Mesodermal cell (in vitro differentiated cells): ENCODE measurements around the gene LRRC49.
"Not testable (repeated sequence)": the region's sequence is repeated elsewhere in the genome, so short reads cannot be mapped to it uniquely, and the experiment has no call there.

Experiments used
- H3K27ac ChIP-seq: 2 replicates; pipeline ENCODE4 v1.7.0; 2013; ENCODE audit warnings: mild to moderate bottlenecking, low read depth, low read length, moderate library complexity; ENCODE audit not compliant: severe bottlenecking
- H3K36me3 ChIP-seq: 2 replicates; pipeline ENCODE4 v1.7.1; 2013; ENCODE audit warnings: mild to moderate bottlenecking, low read length, moderate library complexity; ENCODE audit not compliant: control insufficient read depth, insufficient read depth
- H3K4me1 ChIP-seq: one replicate; pipeline ENCODE4 v1.7.1; 2013; ENCODE audit warnings: mild to moderate bottlenecking, low read length; ENCODE audit not compliant: insufficient read depth, control insufficient read depth, poor library complexity, severe bottlenecking
- H3K4me3 ChIP-seq: 2 replicates; pipeline ENCODE4 v1.7.0; 2013; ENCODE audit warnings: low read length, control low read depth, mild to moderate bottlenecking; ENCODE audit not compliant: insufficient read depth, poor library complexity, severe bottlenecking; ENCODE audit errors: extremely low read depth
- H3K9me3 ChIP-seq: 2 replicates; pipeline ENCODE4 v1.7.1; 2013; ENCODE audit warnings: mild to moderate bottlenecking, low read length, moderate library complexity; ENCODE audit not compliant: control insufficient read depth
- WGBS, 2 experiments: methylation state at CpG; one replicate each; pipeline ENCODE4 v1.1.5; 2013; ENCODE audit warnings: missing lambda C conversion rate in 2 of 2; ENCODE audit not compliant: insufficient coverage in 2 of 2; 5-methylcytosine and 5-hydroxymethylcytosine counted together

Gene LRRC49

DNA sequence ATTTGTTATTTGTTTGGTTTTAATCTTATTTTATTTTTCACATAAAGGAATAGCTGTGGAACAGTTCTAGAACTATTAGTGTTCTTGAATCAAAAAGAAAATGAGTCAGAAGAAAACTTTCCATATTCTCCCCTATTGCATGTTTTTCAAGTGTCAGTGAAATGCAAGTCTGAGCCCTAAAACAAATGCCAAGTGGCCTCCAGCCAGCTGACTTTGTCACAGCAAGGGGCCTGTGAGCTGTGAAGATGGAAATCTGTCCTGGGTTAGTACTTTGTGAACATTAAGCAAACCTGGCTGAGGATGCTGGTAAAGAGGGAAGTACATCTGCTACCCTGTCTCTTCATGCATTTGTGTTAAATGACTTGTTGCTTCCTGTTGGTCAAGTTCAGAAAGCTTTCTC is 14.2 kb downstream of the LRRC49 start:
- Histone ChIP-seq H3K4me1 (peaks cover 11% of the 10 kb centered on the region), H3K27ac (no peak overlapping the region), H3K4me3 (no peak overlapping the region), H3K9me3 (peaks cover 18% of the 10 kb centered on the region), H3K36me3 (no peaks in the 10 kb centered on the region)

DNA sequence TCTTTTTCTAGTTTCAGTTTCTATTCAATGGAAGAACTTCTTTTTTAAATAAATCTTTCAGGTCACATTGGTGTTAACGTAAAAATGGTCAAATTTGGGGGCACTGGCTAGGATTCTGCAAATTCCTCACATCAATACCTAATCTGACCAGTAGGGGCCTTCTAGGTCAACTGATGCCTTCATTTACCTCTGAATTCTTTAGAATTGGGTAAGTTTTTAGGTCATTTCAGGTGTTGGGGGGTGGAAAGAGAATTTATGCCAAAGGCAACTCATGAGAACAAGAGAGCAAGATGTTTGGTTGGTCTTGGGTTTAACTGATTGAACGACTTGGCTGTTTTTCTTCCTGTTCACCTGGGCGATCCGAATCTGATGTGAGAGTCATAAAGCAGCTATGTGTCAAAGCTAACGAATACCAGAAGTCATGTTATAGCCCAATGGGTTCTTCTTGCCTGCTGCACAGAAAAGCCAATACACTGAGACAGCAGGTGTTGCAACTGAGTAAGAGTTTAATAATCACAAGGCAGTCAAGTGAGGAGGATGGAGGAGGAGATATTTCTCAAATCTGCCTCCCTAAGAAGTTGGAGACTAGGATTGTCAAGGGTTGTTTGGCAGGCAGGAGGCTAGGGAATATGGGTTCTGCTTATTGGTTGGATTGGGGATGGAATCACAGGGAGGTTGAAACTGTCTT is 15.3 kb downstream of the LRRC49 start:
- no peak overlapping the region for H3K4me3 ChIP-seq
- no peak overlapping the region for H3K27ac ChIP-seq
- peaks cover under 1% of the 10 kb centered on the region for H3K4me1 ChIP-seq
- H3K36me3 ChIP-seq = no peaks in the 10 kb centered on the region
- H3K9me3 ChIP-seq = peaks cover 18% of the 10 kb centered on the region
- whole genome bisulfite sequencing, 2 experiments = 77 to 87% methylated on average over 3 to 4 of the region's 5 CpGs

DNA sequence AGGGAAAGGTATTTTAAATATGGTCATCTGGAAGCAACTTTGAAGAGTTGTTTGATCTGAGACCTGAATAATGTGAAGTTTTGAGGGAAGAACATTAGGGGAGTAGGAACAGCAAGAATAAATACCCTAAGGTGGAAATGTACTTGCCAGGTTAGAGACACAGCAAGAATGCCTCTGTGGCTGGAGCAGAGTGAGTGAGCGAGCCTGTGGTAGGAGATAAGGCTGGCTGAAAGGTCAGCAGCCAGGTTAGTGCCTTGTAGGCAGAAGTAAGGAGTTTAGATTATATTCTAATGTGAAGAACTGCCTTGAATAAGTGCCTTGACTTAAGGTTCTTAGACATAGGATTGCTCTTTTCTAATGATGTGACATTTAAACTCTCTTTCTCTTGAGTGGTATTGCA is 18.3 kb downstream of the LRRC49 start:
- WGBS, 2 experiments = 80% methylated on average over 1 of the region's 1 CpG; no CpG with 5 or more reads in 1 of the 2 experiments

DNA sequence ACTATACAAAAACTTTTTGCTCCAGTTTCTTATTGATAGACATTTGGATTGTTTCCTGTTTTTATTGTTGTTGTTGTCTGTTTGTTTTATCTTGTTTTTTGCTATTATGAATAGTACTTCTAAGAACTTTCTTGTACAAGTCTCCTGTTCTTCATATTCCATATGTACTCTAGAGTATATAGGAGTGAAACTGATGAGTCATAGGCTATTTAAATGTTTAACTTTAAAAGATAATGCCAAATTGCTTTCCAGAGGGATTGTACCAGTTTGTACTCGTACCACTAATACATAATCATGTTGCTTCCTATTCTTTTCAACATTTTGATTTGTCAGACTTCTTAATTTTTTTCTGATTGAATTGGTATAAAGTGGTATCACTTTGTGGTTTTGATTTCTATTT is 19.6 kb downstream of the LRRC49 start:
- WGBS, 2 experiments = no CpG with 5 or more reads among the region's 1 CpG
- H3K4me3 ChIP-seq = no peak overlapping the region

More for the DNA sequence above, 18.3 kb downstream of the LRRC49 start:
- Histone ChIP-seq H3K36me3 (no peaks in the 10 kb centered on the region), H3K27ac (no peak overlapping the region), H3K4me3 (no peak overlapping the region), H3K4me1 (no peaks in the 10 kb centered on the region), H3K9me3 (peaks cover 18% of the 10 kb centered on the region)

DNA sequence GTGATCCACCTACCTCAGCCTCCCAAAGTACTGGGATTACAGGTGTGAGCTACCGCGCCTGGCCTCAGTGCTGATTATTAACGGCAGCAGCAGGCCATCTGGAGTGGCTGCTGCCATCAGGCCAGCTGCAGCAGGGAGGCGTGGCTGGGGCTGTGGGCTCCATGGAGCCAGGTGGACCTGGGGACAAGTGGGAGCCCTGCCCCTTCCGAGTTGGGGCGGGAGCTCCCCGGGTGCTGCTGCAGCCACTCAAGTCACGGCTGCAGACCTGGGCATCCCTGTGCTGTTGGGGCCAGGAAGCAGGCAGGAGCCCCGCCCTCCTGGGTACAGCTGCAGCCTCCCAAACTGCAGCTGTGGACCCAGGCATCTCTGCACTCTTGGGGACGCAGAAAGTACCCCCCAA is 23.9 kb downstream of the LRRC49 start:
- Histone ChIP-seq H3K9me3 (no peaks in the 10 kb centered on the region), H3K4me1 (no peaks in the 10 kb centered on the region), H3K4me3 (no peak overlapping the region), H3K36me3 (no peaks in the 10 kb centered on the region), H3K27ac (no peak overlapping the region)
- WGBS, 2 experiments = 92 to 100% methylated on average over 6 to 10 of the region's 10 CpGs

More for the DNA sequence above, 19.6 kb downstream of the LRRC49 start:
- Histone ChIP-seq H3K36me3 (no peaks in the 10 kb centered on the region), H3K4me1 (no peaks in the 10 kb centered on the region), H3K9me3 (peaks cover 16% of the 10 kb centered on the region), H3K27ac (no peak overlapping the region)

DNA sequence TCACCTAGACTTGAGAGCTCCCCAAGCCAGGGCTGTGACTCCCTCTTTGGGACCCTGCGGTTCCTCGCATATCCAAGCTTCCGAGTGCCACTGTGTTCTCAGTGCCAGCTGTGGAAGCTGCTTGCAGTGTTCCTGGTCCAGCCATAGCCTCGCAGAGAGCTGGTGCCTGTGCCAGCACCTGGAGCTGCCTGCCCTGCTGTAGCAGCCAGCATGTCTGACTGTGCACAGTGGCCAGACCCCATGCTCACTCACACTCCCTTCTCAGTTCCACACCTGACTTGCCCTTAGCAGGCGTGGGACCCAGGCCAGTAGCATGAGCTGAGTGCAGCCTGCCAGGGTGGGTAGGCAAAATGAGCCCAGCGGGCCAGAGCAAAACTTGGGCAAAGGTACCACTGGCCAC is 25.3 kb downstream of the LRRC49 start:
- no peak overlapping the region for H3K27ac ChIP-seq
- 90 to 98% methylated on average over 4 of the region's 6 CpGs for WGBS, 2 experiments
- no peaks in the 10 kb centered on the region for H3K36me3 ChIP-seq
- no peaks in the 10 kb centered on the region for H3K4me1 ChIP-seq
- no peaks in the 10 kb centered on the region for H3K9me3 ChIP-seq
- H3K4me3 ChIP-seq = no peak overlapping the region

DNA sequence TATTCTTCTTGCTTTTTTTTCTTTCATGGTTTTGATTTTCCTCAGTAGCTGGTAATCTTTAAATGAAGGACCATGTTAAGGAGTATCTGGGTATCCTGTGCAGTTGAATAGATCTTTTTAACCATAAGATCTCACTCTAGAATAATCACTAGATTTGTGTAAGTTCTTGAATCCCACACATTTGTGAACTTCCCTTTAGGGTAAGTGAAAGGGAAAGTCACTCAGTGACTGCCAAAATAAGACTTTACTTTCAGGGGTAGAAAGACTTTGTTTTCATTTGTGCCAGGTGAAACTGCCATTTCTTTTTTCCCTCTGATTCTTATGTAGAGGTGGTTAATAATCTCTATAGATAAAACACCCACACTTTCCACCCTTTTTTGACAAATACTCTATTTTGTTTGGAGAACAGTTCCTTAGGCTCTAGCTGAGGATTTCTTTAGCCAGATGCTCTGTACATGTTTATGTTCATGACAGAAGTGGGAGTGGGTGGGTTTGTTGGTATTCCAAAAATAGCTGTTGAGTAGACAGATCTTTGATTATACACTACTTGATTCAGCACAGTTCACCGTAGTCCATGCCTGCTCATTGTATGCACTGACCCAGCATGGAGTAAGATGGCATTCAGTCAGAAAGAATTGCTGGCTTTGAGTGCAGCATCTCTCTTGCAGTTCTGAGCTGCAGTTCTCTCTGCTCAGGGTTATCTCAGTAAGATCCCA is 28.5 kb downstream of the LRRC49 start:
- Histone ChIP-seq H3K4me3 (no peak overlapping the region), H3K9me3 (no peaks in the 10 kb centered on the region), H3K4me1 (no peaks in the 10 kb centered on the region), H3K36me3 (no peaks in the 10 kb centered on the region), H3K27ac (no peak overlapping the region)
- no CpG with 5 or more reads among the region's 1 CpG for WGBS, 2 experiments

DNA sequence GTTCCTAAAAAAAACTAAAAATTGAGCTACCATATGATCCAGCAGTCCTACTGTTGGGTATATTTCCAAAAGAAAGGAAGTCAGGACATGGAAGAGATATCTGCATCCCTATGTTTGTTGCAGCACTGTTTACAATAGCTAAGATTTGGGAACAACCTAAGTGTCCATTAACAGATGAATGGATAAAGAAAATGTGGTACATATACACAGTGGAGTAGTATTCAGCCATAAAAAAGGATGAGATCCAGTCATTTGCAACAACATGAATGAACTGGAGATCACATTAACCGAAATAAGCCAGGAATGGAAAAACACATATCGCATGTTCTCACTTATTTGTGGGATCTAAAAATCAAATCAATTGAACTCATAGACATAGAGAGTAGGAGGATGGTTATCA is 29.5 kb downstream of the LRRC49 start:
- Histone ChIP-seq H3K4me1 (no peaks in the 10 kb centered on the region), H3K27ac (no peak overlapping the region), H3K4me3 (no peak overlapping the region), H3K36me3 (no peaks in the 10 kb centered on the region), H3K9me3 (no peaks in the 10 kb centered on the region)
- 100% methylated on average over 1 to 2 of the region's 2 CpGs for WGBS, 2 experiments

DNA sequence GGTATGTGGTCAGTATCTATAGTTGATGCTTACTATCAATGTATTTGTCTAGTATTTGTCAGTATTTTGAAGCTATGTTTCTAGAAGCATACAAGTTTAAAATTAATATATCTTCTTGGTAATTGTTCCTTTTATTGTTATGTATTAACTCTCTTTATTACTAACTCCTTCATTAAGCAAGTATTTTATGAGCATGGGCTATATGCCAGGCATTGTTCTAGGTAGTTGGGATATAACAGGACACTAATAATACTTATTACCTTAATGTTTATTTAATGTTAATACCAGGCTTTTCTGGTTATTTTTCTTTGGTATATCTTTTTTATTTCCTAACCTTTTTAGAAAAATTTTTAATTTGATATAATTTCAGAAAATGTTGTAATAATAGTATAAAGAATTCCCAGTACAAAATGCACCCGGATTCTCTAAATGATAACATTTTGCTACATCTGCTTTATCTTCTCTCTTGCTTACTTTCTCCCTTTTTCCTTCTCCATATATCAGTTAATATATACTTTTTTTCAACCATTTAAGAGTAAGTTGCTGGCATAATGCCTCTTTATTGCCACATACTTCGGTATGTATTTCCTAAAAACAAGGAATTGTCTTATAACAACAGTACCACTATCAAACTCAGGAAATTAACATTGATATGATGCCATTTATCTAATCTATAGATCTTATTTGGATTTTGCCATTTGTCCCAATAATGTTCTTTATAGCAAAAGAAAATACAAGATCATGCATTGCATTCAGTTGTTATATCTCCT is 30.9 kb downstream of the LRRC49 start:
- Histone ChIP-seq H3K36me3 (no peaks in the 10 kb centered on the region), H3K9me3 (no peaks in the 10 kb centered on the region), H3K4me1 (no peaks in the 10 kb centered on the region), H3K4me3 (no peak overlapping the region), H3K27ac (no peak overlapping the region)
- 100% methylated on average over 1 of the region's 2 CpGs; no CpG with 5 or more reads in 1 of the 2 experiments for WGBS, 2 experiments

DNA sequence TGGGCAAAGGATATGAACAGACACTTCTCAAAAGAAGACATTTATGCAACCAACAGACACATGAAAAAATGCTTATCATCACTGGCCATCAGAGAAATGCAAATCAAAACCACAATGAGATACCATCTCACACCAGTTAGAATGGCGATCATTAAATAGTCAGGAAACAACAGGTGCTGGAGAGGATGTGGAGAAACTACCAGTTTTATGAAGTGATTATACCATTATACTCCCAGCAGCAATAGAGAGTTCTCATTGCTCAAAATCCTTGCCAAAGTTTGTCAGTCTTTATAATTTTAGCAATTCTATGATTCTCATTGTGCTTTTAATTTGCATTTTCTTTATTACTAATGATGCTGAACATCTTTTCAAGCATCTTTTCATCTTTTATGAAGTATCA is 34.3 kb downstream of the LRRC49 start:
- H3K36me3 ChIP-seq, H3K9me3 ChIP-seq, H3K4me1 ChIP-seq, H3K27ac ChIP-seq, H3K4me3 ChIP-seq: not testable (repeated sequence)
- WGBS, 2 experiments = no CpG with 5 or more reads among the region's 1 CpG

DNA sequence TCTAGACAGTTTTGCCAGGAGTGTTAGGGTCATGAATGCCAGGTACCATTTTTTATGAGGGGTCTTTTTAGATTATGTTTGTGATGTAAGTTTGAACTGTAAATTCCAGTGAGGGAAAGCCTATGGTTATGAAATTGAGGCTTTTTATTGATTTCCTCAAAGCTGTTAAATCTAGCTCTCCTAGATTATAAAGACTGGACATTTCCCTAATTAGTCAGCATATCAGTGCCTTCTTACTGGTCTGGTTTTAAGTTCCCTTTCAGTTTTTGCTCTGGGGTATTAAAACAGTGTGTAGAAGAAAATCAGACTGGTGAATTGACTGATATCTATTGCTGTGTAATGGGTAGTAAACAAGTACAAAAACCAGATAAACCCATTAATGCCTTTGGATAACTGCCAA is 39.2 kb downstream of the LRRC49 start:
- H3K36me3 ChIP-seq = no peaks in the 10 kb centered on the region
- H3K27ac ChIP-seq = no peak overlapping the region
- no peaks in the 10 kb centered on the region for H3K4me1 ChIP-seq
- no peak overlapping the region for H3K4me3 ChIP-seq
- no peaks in the 10 kb centered on the region for H3K9me3 ChIP-seq
